DND-41 (cell line): ENCODE data around the gene ESRP2.

ENCODE experiments used
- ATAC-seq: fragments of 200-7000 bp; cut with Tn5 transposase; 3 replicates; pipeline ENCODE4 v1.9.1; 2021; ENCODE audit warnings: low read depth; ENCODE audit not compliant: insufficient read depth
- DNase-seq: peaks from one replicate; pipeline ENCODE4 v3.0.0-alpha.2; 2020
- H2AFZ ChIP-seq: 2 replicates; pipeline ENCODE4 v1.6.0; 2012; ENCODE audit warnings: low read depth, low read length
- H3K27ac ChIP-seq: 2 replicates; pipeline ENCODE4 v1.5.1; 2012; ENCODE audit warnings: low read length, inconsistent platforms
- H3K27me3 ChIP-seq: fragments of 200-600 bp; sonication (generic); 2 replicates; pipeline ENCODE4 v1.6.0; 2012; ENCODE audit warnings: low read length, mild to moderate bottlenecking, inconsistent platforms; ENCODE audit not compliant: insufficient read depth, poor library complexity
- H3K36me3 ChIP-seq: 2 replicates; pipeline ENCODE4 v1.5.1; 2012; ENCODE audit warnings: low read length, inconsistent platforms; ENCODE audit not compliant: insufficient read depth
- H3K4me1 ChIP-seq: 2 replicates; pipeline ENCODE4 v1.5.1; 2012; ENCODE audit warnings: mild to moderate bottlenecking, low read length; ENCODE audit not compliant: insufficient read depth
- H3K4me2 ChIP-seq: 2 replicates; pipeline ENCODE4 v1.6.0; 2012; ENCODE audit warnings: mild to moderate bottlenecking, moderate library complexity, low read length, inconsistent platforms; ENCODE audit not compliant: insufficient read depth
- H3K4me3 ChIP-seq, 2 experiments: fragments of 200-600 bp in 1 of 2; shearing (Covaris generic) in 1 of 2; 2 replicates each; pipeline ENCODE4 v1.5.1; 2012 to 2016; ENCODE audit warnings: inconsistent platforms in 2 of 2, low read length in 2 of 2, mild to moderate bottlenecking in 2 of 2, low read depth in 1 of 2, moderate library complexity in 1 of 2
- H3K79me2 ChIP-seq: 2 replicates; pipeline ENCODE4 v1.6.0; 2012; ENCODE audit warnings: low read length, inconsistent platforms; ENCODE audit not compliant: insufficient read depth
- H3K9ac ChIP-seq: 2 replicates; pipeline ENCODE4 v1.6.0; 2012; ENCODE audit warnings: low read depth, mild to moderate bottlenecking, inconsistent platforms, low read length, moderate library complexity
- H3K9me3 ChIP-seq: 2 replicates; pipeline ENCODE4 v1.5.1; 2012; ENCODE audit warnings: low read length, moderate library complexity, mild to moderate bottlenecking, inconsistent platforms; ENCODE audit not compliant: insufficient read depth, severe bottlenecking
- H4K20me1 ChIP-seq: 2 replicates; pipeline ENCODE4 v1.6.0; 2012; ENCODE audit warnings: low read length; ENCODE audit not compliant: insufficient read depth
- CTCF ChIP-seq: IDR thresholded peaks from 2 replicates; pipeline ENCODE4 v1.5.1; 2012; ENCODE audit warnings: borderline replicate concordance, low read length, moderate library complexity, mild to moderate bottlenecking; ENCODE audit not compliant: poor library complexity, severe bottlenecking; ENCODE audit errors: extremely low read depth
- EZH2 ChIP-seq: IDR thresholded peaks from 3 replicates; pipeline ENCODE4 v1.6.1; 2012; ENCODE audit warnings: borderline replicate concordance, low read depth, mild to moderate bottlenecking, moderate library complexity, low read length, inconsistent platforms; ENCODE audit not compliant: severe bottlenecking

ESRP2 gene

GRCh38 chr16:68227850-68228553 is 7.9 kb downstream of the ESRP2 start:
- DNase-seq, result no peak
- Histone ChIP-seq H3K79me2 (no peaks in the 10 kb centered on the region), H3K27ac (no peak overlapping the region), H4K20me1 (peaks cover 12% of the 10 kb centered on the region), H3K4me1 (no peaks in the 10 kb centered on the region), H3K9ac (no peak overlapping the region), H3K4me2 (no peak overlapping the region), H3K36me3 (peaks cover 61% of the 10 kb centered on the region), H3K27me3 (no peaks in the 10 kb centered on the region), H3K4me3 (no peak overlapping the region), H3K9me3 (no peaks in the 10 kb centered on the region), H2AFZ (no peak overlapping the region)
- no peak for TF ChIP-seq CTCF
- TF ChIP-seq EZH2, result no peak
- no peak for ATAC-seq

GRCh38 chr16:68227183-68227793 is 8.6 kb downstream of the ESRP2 start:
- no peak for DNase-seq
- no peak for ATAC-seq
- no peaks in the 10 kb centered on the region for H3K79me2 ChIP-seq
- H3K36me3 ChIP-seq, result peaks cover 61% of the 10 kb centered on the region
- 0 out of 2 replicates have a peak overlapping the region, but pooled peaks have one; percentile 9 for H3K27ac ChIP-seq
- H3K4me1 ChIP-seq, result no peaks in the 10 kb centered on the region
- H2AFZ ChIP-seq, result no peak overlapping the region
- no peak overlapping the region for H3K4me3 ChIP-seq
- TF ChIP-seq EZH2 (no peak), CTCF (no peak)
- H3K9ac ChIP-seq, result no peak overlapping the region
- H3K9me3 ChIP-seq, result no peaks in the 10 kb centered on the region
- peaks cover 12% of the 10 kb centered on the region for H4K20me1 ChIP-seq
- H3K4me2 ChIP-seq, result no peak overlapping the region
- no peaks in the 10 kb centered on the region for H3K27me3 ChIP-seq

GRCh38 chr16:68226116-68226515 is 9.8 kb downstream of the ESRP2 start:
- Histone ChIP-seq H3K4me2 (no peak overlapping the region), H3K9me3 (no peaks in the 10 kb centered on the region), H3K4me3 (no peak overlapping the region), H4K20me1 (peaks cover 12% of the 10 kb centered on the region), H3K79me2 (no peaks in the 10 kb centered on the region), H3K9ac (no peak overlapping the region), H3K36me3 (peaks cover 58% of the 10 kb centered on the region), H3K27me3 (no peaks in the 10 kb centered on the region), H2AFZ (no peak overlapping the region), H3K27ac (no peak overlapping the region), H3K4me1 (no peaks in the 10 kb centered on the region)
- DNase-seq, result no peak
- ATAC-seq, result no peak
- TF ChIP-seq EZH2 (no peak), CTCF (no peak)
